ENCODE results near the gene TAAR8.
"Not testable (repeated sequence)": the region's sequence is repeated elsewhere in the genome, so short reads cannot be mapped to it uniquely, and the experiment has no call there.

TAAR8 gene, protein sequence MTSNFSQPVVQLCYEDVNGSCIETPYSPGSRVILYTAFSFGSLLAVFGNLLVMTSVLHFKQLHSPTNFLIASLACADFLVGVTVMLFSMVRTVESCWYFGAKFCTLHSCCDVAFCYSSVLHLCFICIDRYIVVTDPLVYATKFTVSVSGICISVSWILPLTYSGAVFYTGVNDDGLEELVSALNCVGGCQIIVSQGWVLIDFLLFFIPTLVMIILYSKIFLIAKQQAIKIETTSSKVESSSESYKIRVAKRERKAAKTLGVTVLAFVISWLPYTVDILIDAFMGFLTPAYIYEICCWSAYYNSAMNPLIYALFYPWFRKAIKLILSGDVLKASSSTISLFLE

DNA sequence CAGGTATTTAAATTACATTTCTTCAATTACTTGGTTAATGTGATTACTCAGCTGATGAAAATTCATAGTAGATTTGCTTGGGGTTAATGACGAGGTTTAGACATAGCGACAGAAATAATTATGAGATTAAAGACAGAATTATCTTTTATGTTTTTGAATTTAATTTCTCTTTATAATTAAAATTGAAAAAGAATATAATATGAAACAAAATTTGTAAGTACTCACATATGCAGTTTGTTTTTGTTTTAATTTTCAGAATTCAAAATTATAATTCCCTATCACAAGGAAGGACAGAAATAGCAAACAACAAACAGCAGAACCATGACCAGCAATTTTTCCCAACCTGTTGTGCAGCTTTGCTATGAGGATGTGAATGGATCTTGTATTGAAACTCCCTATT, at the start of gene TAAR8:
TSS of gene TAAR8 (plus strand) at position 301 of the 400 bp plus-strand sequence. CDS start at position 322, 21 bp downstream.
- DNase-seq: no peak

DNA sequence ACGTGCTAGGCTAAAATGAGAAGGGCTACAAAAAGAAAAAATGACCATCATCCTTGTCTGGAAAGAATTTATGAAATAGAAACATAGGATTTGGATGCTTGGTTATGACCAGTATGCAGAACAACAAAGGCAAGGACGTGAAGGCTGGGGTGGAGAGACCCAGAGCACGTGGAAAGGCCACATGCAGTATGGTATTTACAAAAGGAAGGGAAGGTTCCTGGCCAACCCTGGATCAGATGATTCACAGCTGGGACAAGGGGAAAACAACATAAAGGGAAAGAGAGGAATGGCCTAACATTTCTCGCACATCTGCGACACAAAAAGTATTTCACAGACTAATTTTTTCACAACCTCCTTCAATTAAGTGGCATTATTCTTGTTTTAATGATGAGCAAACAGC, 47.7 kb upstream of the TAAR8 start:
- DNase-seq: no peak

DNA sequence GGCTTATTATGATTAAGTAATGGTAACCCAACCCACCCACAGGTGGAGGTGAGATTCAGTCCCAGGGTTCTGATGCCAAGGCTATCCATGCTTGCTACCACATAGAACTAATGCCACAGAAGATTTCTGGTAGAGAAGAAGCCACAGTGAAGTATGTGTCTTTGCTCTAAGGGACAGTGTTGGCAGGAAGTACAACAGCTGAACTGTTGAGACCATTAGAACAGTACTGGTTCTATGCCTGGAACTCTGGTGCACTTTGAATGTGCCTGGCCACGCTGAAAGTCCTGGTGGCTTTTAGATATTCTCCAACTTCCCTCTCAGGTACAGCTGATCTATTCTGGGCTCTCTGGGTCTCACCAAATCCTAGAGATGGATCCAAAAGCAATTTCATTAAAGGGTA, 47.3 kb upstream of the TAAR8 start:
- no peak for DNase-seq

DNA sequence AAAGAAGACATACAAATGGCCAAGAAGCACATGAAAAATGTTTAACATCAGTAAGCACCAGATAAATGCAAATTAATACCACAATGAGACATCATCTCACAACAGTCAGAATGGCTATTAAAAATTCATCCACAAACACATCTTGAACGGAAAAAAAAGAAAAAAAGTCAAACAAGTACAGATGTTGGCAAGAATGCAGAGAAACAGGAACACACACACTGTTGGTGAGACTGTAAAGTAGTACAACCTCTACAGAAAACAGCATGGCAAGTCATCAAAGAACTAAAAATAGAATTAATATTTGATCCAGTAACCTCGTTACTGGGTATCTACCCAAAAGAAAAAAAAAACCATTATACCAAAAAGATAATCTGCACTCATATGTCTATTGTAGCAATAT, 46.0 kb upstream of the TAAR8 start:
- no peak for DNase-seq

DNA sequence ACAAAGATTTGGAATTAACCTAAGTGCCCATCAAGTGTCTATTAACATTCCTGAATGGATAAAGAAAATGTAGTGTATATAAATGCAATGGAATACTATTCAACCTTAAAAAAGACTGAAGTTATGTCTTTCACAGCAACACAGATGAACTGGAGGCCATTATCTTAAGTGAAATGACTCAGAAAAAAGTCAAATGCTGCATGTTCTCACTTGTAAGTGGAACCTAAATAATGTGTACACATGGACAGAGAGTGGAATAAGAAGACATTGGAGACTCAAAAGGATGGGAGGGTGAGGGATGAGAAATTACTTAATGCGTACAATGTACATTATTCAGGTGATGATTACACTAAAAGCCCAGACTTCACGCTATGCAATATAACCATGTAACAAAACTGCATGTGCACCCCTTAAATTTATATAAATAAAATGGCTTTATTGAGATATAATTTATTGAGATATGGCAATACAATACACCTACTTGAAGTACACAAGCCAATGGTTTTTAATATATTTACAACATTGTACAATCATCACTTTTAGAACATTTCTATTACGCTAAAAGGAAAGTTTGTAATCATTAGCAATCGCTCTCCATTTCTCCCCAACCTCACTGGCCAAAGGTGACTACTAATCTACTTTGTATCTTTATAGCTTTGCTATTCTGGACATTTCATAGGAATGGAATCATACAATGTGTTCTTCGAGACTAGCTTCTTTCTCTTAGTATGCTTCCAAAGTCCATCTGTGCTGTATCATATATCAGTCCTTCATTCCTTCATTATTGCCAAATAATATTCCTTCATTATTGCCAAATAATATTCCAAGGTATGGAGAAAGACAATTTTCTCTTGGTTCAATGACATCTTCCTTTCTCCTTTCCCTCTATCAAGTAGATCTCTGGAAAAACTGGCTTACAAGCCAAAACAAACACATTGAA, 45.3 kb upstream of the TAAR8 start:
- DNase-seq: no peak

DNA sequence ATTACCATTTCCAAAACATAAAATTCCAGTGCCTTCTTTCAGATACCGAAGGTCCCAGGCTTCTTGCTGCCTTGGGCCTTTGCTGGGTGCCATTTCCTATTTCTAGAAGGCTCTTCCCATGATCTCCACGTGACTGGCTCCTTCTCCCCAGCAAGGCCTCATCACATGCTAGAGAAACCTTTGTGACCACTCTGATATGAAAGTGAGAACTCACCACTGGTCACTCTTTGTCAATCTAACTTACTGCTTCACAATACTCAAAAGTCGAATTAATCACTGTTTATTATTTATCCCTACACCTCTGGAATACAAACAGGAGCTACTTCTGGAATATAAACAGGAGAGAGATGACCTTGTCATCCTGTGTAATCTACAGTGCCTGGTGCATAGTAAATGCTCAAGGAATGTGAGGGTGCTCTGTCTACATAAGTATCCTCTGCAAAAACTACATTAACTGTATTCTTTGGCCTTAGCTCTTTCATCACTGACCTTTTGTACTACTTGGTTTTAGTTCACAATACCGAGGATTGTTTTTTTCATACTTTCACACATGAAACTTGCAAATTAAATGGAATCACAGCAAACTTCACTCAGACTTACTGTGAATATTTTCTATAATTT, 41.2 kb upstream of the TAAR8 start:
- no peak for DNase-seq

DNA sequence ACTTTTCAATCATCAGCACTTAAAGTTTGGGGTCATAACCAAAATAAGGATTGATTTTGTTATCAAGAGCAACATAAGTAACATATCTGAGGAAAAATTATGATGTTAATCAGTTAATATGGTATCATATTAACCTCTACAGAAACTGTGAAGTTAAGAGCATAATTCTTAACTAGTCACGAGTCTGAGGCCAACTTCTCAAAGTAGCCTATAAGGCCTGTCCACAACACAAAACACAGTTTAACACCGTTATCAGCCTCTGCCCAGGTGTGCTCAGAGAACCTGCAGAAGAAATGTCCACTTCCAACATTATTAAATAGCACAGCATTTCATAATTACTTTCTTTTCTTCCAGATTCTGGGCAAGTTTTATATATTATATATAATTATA, 40.6 kb upstream of the TAAR8 start:
- DNase-seq: no peak

DNA sequence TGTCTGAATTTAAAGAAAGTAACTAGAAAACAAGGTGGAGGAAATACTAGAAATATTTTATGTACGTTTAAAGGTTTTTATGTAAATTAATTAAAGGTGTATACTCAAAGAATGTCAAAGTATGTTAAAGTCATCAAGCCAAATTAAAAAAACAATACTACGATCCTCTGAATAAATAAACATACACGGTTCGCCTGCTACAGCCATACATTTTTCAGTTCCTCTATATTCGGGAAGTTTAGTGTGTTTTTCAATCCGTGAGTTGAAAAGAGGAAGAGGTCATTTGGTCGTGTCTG, 40.2 kb upstream of the TAAR8 start:
- DNase-seq: no peak

DNA sequence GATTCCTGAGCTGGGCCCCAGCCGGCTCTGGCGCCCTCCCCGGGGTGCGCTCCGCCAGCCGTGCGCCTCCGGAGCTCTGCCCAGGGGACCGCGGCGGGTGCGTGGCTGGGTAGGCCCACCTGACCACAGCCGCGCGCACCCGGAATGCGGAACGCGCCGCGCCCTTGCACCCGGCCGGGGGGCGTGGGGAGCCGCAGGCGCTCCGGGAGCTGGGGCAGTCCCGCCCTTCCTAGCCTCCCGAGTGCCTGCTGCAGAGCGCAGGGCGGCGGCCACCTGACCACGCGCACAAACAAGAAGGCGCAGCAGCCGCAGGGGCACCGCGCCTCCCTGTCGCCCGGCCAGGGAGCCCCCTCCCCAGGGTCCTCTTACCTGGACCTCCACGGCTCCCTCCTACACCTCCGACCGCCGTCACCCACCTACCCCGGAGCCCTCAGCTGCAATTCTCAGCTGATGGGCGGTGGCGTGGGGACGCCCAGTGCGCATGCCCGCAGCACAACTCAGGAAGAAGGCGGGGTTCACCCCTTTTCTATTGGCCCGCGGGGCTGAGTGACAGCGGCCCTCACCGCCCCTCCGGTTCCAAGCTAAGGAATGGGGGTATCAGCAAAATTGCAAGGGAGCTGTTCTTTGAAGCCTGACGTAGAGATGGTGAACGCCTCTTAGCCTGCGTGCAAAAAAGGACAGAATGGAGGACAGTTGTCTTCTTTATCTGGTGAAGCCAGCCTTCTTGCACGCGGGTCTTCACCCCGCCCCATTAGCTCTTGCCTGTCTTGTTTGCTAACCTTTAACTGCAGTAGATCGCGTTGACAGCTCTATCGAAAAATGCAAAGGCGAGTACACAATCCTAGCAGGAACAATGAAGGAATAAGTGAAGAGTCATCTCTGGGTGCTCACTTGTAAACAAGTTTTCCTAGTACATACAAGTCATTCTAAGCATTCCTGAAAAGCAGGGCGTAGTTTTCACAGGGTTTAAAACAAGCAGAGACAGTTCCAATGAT, 39.5 kb upstream of the TAAR8 start, which contains the start of gene STX7:
TSS of gene STX7 (minus strand) at position 479 of the 995 bp plus-strand sequence. CDS start 9,586 bp downstream, outside the sequence.
- DNase-seq: peak; percentile 63

DNA sequence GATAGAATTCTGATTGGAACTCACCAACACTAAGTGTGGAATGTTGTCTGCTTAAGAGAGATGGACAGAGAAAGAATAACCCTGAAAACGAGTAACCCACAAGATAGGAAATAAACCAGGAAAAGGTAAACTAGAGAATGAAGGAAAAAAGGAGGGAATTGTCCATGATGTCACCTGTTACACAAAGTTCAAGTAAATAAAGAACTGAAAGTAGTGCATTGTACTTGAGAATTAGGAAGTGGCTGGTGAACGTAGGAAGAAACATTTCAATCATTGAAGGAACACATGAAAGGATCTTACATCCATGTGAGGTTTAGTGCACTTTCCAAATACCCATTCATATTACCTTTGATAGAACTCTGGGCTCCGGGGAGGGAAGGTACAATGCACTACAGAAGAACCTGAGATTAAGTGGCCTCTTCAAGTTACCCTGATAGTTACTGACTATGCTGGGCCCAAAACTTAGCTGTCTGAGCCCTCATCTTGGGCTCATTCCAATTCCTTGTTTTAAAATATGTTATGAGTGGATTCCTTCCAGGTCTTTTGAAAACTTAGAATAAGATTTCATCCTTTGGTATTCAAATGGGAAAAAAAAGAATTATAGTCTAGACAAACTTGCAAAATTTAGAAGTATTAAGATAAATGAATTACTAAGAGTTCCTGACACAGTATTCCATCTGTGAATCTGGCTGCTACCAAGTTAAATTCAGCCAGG, 38.5 kb upstream of the TAAR8 start:
- DNase-seq: no peak

DNA sequence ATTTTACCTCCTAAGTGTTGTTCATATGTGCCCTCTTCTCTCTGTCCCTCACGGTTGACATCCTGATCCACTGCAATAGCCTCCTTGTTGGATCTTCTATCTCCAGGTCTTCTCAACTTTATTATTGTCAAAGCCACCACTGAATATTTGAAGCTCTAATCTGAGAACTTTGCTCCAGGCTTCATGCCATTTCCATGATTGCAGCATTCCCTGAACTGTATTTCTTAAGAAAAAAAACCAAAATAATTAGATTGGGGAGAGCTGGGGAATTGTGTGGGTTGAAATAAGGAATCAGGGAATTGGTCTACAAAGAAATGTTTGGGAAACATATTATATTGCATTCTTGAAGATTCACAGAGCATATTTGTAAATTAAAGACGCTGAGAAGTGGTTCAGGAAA, 37.1 kb upstream of the TAAR8 start:
- no peak for DNase-seq

DNA sequence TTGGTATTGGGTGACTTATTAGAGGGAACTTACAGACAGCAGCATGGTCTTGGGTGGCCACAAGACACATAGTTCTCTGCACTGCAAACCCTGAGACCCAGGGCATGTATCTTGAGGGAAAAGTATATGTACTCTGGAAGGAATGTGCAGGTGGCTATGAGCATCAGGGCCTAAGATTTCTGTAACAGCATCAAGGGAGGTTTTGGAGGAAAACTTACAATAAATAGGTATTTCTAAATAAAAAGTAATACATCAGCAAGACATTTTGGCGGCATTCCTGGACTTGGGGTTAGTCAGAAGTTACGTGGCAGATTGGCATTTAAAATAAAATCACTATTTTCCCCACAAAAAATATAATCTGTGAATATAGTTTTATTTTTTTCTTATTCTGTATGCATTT, 31.5 kb upstream of the TAAR8 start:
- no peak for DNase-seq

DNA sequence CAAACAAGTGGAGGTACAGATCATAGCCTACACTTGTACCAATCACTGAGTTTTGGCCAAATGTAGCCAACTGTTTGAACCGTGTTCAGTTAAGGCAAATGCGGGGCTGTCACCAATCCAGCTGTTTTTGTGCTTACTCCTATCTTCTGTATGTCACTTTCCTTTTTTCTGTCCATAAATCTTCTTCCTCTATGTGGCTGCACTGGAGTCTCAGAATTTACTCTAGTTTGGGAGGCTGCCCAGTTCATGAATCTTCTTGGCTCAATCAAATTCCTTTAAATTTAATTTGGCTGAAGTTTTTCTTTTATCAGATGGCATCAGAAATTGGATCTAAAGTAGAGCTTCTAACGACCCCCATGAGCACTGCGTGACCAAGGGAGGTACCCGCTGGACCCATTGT, 27.8 kb upstream of the TAAR8 start:
- DNase-seq: no peak

DNA sequence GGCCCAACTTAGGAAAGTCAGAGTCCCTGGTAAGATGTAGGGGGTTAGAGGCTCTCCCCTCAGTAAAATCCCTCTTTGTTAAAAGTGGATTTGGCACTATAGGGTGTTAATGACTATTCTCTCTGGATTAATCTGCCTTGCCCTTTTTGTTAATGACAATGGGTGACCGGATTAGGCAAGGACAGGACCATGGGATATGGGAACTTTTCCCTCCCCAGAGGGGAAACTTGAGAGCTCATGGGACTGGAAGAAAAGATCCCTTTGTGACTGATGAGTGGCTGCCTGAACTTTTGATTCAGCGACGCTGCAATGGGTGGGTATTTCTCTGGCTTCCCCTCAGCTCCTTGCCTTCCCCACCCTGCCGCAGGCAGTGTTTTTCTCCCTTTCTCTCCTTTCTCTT, 26.6 kb upstream of the TAAR8 start:
- DNase-seq: no peak

DNA sequence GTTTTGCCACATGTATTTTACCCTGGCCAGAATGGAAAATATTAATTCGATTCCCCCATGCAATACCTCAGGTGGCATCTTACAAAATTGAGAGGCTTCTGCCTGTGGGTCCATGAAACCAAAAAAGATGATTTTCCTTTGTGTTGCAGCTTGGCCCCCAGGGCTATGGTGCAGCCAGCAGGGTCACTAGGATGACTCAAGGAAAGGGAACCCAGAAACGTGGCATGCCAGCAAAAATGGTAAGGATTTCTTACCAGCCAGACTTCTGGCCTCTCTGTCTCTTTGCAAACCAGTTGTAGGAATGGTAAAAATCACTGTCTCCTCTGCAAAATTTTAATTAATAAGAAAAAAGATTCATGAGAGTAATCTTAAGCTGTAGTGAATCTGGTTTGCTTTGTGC, 26.0 kb upstream of the TAAR8 start:
- no peak for DNase-seq

DNA sequence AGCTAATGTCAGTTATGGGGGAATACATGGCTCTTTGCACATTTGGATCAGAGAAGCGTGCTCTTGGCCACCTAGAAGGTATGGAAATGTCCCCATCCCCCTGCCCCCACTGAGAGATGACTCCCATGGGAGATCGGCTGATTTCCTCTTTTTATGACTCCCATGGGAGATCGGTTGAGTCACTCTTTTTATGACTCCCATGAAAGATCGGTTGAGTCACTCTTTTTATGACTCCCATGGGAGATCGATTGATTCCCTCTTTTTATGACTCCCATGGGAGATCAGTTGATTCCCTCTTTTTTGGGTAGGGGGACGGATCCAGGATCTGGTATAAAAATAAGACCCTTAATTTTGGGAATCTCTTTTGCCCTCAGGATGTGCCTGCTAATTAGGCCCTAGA, 24.7 kb upstream of the TAAR8 start:
- DNase-seq: no peak

DNA sequence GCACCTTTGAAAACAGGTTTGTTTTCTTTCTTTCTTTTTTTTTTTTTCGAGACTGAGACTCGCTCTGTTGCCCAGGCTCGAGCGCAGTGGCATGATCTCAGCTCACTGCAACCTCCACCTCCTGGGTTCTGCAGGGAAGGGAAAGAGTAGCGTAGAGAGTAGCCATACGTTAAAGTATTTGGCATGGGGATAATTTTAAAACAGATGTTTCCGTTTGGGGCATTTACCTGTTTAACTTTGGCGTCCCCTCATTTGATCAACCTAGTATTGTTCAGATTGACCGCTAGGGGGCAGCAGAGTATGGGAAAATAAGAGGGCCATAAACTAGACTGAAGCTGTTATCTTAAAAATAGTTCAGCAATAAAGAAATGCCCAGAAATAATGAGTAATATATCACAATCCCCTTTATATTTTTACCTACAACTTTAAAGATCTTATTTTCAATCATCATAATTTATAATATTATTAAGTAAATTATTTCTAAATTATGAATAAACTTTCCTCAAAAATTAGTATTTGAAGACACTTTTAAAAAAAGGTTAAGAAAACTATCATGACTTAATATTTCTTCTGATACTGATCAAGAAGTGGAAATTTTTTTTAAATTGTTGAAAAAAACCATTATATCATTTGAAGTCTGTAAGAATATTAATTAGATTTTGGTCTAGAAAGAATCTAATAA, 22.0 kb upstream of the TAAR8 start:
- DNase-seq: peak; percentile 40

DNA sequence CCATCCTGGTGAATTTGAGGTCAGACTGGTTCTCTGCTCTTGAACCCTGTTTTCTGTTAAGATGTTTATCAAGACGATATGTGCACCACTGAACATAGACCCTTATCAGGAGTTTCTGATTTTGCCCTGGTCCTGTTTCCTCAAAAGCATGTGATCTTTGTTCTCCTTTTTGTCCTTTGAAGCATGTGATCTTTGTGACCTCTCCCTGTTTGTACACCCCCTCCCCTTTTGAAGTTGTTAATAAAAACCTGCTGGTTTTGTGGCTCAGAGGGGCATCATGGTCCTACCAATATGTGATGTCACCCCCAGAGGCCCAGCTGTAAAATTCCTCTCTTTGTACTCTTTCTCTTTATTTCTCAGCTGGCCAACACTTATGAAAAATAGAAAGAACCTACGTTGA, 17.9 kb upstream of the TAAR8 start:
- DNase-seq: not testable (repeated sequence)

DNA sequence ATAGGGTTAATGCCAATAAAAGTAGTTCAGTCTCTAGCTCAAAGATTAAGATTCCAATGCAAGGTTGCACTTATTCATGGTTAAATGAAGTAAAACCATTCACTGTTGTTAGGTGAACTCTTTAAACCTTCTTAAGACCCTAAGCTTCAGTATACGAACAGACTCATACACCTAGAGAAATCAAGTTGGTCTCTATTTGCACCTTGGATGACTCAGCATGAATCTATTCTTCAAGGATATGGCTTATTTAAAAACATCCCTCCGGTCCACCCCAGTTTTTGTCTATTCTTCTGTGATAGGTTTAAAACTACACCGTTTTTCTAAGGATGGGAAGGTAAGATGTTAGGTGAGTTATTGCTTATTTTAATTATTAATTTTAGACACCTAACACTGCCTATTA, 15.3 kb upstream of the TAAR8 start:
- no peak for DNase-seq

DNA sequence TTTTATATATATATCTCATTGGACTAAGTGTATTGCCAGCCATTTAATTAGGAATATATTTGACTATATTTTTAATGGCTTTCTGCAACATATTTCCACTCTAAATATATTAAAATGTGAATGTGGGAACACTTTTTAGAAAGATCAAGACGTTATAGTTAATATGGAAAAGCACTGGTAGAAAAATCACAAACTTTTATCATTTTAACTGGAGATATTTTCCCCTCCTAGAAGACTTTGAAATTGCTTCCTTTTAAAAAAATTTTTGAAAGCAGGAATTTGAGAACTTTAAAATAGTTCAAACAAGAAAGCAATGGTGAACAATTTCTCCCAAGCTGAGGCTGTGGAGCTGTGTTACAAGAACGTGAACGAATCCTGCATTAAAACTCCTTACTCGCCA, 14.5 kb upstream of the TAAR8 start, which contains the start of gene TAAR9:
TSS of gene TAAR9 (plus strand) at position 301 of the 400 bp plus-strand sequence. CDS start at position 314, 13 bp downstream.
- no peak for DNase-seq

DNA sequence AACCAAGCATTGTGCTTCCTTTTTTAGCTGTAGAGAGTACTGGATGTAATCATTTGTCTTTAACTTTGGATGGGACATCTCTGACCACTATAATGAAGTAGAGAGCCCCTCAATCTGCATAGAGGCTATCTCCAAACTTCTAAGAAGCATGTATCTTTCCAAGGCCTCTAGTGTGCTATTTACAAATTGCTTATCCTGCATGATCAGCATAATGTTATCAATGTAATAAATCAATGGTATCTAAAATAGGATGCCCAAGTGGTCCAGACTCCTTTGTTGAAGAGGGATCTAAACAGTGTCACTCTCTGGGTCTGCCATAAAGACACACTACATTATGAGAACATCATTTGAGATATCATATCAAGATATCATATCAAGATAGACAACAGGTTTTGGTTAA, 7.6 kb upstream of the TAAR8 start:
- DNase-seq: no peak

Measured in NCI-H524 treated with DMSO at 0.1 percent for 48 hours (cell line).